ENCODE results near the gene CFAP65.
A peak's percentile ranks its signal among the peaks of the same experiment; 100 is the strongest.

Gene CFAP65

DNA sequence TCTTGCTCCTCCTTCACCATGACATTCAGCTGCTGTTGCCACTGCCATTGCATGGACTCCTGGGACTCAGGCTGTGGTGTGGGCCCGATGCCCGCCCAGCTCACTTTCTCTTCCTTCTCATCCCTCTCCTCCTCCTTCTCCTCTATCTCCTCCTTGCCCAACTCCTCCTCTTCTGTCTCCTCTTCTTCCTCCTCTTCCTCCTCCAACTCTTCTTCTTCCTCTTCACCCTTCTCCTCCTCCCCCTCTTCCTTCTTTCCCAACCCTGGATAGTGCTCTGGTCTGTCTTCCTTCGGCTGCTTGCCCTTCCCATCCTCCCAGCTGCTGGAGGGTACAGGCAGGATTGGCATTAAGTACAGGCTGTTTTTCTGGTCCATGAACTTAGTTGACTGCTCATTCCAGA lies 37.3 kb downstream of the CFAP65 start:
- DNase-seq: no peak

DNA sequence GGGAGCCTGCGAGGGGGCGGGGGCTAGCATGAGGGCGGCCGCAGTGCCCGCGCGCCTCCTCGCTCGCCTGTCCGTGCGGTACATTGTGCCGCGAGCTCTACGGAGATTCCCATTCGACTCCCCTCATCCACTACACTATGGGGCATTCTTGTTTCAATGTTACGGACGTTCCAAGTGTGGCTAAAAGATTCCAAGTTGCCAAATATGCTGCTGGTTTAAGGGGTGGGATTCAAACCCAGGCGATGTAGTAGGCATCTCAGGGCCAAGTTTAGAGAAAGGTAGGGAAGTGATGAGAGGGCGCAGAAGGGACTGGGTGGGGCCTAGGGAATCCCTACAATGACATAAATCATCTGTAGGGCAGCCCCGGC lies 38.1 kb downstream of the CFAP65 start:
- no peak for DNase-seq

DNA sequence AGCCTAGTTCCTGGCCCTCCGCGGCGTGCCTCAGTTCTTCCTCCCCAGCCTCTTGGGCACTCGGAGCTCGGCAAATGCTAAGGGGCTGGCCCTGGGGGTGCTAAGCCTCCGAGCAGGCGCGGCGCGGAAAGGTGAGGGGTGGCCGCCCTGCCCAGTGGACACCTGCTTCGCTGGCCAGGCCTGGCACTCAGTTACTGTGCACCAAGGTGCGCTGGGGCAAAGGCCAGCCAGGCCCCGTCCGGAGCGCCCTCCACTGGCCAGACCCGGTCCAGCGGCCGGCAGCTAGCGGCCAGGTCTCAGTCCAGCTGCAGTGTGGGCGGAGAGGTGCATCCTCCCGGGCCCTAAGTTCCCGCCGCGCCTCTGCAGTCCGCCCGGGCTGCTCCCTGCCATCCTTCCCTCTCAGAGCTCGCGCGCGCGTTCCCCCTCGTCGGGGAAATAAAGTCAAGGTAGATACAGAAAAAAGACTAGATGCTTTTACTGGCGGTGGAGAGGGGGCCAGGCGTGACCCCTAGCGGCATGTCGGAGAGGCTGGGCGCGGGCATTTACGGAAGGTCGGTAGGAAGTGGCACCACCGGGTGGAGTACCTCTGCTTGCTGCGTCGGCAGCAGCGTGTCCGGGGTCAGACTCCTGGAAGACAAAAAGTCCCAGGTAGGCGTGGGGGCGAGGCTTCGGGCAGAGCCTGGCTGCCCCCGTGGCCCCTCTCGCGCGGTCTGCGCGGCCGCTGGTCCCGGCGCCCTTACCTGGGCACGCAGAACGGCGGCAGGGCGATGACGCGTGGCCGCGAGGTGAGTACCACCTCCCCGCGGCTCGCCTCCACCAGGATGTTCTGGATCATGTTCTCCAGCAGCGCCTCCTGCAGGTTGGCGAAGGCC lies 38.7 kb downstream of the CFAP65 start:
- peak; percentile 64 for DNase-seq

DNA sequence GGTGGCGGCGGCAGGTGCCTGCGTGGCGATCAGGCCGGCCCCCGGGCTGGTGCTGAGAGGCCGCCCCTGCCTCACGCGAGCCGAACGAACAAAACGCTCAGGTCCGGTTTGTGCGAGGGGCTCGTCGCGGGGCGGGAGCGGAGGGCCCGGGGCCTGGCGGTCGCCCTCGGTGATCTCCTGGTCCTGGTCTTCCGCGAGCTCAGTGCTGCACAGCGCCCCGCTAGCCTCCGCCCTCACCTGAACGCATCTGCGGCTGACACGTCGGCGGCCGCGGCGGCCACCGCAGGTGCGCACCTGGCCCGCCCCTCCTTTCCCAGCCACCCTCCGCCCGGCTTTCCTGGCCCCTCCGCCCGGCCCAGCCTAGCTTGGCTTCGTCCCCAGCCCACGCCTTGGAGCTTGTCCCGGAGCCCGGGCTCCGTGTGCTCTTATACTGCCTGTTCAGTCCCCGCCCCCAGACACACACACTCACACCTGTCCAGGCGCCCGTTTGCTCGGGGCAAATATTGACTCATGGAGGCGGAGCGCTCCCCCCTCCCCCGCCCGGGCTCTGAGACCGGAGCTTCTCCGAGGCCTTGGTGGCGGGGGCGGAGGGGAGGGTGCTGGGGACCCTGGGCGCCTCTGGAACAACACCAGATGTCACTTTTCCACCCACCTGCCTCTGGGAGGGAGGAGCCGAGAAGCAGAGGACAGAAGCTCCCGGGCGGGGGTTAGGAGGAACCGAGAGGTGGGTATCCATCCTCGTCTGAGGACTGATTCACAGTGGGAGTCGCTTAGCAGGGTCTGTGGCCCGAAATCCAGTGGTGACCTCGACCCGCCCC lies 39.5 kb downstream of the CFAP65 start:
- DNase-seq: peak; percentile 99

DNA sequence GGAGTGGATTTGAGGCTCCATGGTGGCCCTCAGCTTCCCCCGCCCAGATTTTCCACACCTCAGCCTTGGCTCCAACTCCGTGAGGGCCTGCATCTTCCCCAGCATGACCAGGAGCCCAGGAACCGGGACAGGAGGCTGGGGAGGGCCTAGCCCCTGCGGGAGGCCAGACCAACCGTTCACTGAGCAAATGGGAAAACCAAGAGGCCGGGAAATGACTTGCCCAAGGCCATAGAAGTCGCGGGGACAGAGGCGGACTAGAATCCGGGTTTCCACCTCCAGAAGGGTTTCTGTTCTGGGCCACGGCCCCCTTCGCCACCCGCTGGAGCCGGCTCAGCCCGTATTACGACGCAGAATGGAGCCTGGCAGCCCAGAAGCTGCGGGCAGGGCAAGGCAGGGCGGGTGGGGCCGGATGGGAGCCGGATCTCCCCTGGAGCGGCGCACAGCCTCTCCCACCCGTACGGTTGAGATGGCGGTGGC lies 40.2 kb downstream of the CFAP65 start:
- no peak for DNase-seq

DNA sequence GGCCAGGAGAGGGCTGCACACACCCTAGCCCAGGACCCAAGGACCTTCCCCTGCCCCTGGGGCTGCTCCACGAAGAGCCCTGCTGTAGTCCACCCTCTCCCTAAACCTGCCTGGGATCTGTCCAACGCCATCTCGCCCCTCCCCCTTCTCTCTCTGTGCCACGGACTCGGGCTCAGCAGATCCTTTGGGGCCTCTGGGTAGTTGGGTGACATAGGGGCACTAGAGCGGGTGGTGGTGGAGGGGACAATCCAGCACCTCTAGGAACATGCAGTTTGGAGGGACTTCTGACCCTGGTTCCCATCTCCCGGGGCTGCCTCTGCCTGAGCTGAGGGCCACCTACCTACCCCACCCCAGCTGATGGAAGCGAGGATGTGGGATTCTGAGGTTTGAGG lies 40.8 kb downstream of the CFAP65 start:
- DNase-seq: no peak

DNA sequence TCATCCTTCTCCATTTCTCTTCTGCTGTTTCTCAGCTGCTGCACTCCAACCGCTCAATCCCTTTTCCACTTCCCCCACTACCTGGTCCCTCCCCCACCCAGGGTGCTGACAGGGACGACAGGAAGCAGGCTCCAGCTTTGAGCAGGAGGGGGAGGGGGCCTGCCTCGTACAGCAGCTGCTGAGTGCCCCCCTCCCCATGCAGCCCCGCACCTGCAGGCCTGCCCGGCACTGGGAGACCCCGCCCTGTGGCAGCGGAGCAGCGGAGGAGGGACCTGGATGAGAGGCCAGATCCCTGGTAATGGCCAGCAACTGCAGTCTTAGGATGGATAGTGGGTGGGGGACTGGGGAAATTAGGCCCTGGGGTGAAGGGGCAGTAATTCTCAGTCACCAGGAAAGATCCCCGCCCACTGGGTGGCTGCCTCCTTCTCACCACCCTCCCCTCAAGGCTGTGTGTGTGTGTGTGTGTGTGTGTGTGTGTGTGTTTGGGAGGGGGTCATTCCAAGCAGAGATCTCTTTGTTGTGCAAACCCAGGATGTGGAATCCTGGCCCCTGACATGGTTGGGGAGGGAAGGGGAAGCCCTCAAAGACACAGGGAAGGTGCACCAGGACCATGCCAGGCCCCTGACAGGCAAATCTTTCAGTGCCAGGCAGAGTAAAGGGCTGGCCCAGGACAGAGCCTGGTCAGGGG lies 41.3 kb downstream of the CFAP65 start:
- DNase-seq: peak; percentile 96

DNA sequence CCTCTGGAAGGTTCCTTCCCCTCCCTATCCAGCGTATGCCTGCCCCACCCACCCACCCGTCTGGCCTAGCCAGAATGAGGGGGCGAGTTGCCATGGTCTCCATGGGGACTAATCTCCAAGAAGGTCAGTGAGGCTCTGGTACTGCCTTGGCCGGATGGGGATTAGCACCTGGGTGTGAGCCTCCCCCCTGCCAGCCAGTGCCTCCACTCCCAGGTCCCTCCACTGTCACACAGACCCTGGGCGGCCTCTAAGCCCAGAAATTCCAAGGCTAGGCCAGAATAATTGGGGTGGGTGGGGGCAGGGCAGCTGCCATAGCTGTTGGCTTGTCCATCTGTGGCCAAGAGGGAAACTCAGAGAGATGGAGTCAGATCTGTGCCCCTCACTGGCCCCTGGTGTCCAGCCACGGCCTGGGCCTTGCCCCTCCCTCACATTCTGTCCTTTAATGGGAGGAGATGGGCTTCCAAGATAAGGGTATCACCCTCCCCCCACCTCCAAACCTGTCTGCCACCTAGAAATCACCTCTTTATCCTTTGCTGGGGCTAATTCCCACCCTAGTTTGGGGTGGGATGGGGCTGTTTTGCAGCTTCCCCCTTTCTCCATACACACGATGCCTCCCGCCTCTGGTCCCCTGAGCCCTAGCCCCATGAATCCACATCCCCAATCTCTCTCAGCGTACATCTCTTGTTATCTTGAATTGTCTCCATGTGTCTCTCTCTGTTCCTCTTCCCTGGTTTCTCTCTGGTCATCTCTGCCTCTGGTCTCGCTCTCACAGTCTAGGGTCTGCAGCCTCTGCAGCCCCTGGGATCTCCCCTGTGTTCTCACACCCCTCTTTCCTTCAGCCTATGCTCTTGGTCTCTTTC lies 42.1 kb downstream of the CFAP65 start:
- no peak for DNase-seq

DNA sequence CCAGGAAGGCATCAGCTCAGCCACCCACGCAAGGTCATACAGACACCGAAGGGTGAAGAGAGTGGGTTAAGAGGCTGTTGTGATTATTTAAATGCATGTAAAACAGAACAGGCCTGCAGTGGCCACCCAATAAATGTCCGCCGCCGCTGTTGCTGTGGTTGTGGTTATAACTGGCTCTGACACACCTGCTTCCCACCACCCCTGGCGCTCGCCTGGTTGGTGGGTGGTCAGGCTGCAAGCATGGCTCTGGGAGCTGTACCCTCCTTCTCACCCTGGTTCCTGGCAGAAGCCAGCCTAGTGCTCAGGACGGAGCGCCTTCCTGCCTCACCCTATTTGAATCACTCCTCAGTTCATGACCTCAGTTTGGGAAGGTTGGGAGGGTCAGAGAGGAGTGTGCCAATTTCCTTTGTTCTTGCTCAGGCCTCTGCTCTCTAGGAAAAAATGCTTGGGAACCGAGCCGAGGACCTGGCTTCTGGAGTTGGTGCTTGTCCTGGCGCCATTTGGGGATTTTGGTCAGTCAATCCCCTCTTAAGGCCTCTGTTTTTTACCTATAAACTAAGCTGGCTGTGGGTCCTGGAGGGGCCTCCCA lies 42.8 kb downstream of the CFAP65 start:
- no peak for DNase-seq

DNA sequence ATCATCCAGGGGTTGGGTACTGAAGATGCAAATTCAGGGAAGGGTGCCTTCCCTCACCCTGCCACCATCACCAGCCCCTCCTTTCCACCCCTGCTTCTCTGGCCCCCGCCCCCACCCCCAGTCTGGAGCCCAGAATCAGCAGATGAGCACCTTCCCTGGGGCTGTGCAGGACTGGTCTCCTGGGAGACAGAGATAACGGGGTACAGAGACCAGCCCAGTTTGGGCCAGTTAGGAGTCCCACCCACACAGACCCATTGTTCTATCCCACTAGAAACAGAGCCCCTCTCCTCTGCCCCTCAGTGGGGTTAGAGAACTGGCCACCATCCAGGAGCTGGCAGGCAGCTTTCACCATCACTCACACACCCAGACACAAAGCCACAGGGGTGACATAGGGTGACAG lies 43.6 kb downstream of the CFAP65 start:
- peak; percentile 59 for DNase-seq

DNA sequence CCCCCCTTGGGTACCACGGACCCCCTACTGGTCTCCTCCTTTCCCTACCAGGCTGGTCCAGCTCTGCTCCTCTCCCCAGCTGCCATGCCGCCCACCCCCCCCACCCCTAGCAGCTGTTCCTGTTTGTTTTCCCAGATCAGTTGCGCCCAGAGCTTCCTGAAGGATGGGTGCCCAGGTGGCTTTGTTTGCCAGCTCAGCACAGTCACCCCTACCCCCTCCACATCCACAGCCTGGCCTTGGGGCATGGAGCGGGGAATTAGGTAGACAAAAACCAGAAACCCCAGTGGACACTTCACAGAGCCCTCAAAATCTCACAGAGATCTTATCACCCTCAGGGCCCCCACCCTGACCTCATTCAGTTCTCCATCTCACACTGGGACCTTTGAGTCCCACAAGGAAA lies 44.4 kb downstream of the CFAP65 start:
- peak; percentile 86 for DNase-seq

DNA sequence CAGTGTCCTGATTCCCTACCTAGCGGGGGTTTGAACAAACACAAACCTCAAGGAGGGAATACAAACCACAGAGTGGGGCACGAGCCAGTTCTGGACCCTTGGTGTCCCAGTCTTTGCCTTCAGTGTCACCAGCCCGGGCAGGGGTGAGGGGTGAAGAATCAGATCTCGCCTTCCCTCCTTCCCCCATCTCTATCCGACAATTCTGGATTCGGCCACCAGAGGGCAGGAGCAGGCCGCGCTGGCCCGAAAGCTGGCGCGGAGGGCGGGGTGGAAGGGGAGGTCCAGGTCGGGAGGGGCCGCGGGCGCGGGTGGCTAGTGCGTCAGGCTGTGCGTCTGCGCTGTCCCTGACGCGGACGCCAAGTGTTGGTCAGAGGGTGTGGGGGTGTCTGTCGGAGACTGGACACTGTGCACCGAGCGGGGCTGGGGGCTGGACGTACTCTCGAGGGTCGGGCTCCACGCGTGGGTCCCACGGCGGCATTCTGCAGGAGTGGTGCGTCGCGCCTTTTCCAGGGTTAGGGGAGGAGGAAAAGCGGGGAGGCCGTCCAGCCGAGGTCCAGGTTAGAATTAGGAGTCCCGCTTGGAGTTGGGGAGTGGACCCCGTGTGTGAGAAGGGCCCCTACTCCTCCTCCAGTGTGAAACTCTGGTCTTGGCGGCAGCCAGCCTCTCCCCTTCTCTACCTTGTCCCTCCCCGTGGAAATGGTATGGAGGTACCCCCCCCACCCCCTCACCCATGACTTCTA lies 45.2 kb downstream of the CFAP65 start:
- peak; percentile 91 for DNase-seq

DNA sequence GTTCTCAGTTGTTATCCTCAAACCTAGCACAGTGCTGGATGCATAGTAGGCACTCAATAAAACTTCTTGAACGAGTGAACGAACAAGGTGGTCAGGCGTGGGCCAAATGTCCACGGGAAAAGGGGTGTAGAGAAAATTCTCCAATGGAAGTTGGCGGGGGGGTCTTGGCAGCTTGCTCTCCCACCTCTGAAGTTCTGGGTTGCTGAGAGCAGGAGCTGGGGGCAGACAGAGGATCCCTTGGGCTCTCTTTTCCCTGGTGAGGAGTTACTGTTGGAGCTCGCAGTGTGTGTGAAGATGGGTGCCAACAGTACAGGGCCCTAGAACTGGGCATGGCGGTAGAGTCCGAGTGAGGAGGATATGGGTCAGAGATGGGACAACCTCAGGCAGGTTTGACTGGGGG lies 45.8 kb downstream of the CFAP65 start:
- DNase-seq: no peak

DNA sequence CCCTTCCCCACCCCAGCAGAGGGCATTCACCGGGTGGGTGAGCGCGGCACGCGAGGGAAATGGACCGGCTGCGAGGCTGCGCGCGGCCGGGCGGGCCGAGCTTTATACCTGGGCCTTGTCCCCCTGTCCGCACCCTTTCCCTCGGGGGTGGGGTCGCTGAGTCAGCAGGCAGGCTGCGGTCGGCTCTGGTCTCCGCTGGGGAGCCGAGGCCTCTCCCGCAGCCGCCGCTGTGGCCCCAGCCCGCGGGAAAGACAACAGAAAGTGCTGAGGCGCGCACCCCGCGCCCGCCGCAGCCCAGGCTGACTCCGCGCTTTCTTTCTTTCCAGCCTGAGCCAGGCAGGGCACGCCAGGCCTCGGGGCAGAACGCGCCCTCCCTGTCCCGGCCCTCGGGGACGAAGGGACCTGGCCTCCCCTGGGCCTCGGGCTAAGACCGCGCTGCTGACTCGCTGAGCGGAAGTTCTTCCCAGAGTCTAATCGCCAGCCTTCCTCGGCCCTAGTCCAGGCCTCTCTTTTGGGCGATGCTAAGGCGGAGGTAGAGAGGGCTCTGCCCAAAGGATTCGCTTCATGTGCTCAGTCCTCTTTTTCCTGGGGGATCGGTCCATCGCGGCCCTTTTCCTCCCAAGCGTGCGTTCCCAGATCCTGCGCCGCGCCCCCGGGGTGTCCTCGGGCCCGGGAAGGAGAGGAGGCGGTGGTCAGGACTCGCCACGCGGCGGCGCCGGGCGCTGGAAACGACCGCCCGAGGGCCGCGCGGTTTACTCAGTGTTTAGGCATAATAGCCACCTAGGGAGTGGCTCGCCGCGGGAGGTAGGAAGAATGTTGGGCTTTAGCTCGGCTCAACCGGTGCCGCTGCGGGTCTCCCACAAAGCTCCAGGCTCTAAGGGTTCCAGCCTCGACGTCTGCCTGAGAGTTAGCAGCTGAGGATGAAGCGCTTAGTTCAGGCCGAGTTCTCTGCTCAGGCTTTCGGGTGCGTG lies 47.7 kb downstream of the CFAP65 start, which contains the start of gene CRYBA2:
Gene CRYBA2, minus strand, starts transcription at position 78 of the 971 bp plus-strand sequence. CDS start 246 bp downstream, outside the sequence.
- DNase-seq: peak; percentile 89

DNA sequence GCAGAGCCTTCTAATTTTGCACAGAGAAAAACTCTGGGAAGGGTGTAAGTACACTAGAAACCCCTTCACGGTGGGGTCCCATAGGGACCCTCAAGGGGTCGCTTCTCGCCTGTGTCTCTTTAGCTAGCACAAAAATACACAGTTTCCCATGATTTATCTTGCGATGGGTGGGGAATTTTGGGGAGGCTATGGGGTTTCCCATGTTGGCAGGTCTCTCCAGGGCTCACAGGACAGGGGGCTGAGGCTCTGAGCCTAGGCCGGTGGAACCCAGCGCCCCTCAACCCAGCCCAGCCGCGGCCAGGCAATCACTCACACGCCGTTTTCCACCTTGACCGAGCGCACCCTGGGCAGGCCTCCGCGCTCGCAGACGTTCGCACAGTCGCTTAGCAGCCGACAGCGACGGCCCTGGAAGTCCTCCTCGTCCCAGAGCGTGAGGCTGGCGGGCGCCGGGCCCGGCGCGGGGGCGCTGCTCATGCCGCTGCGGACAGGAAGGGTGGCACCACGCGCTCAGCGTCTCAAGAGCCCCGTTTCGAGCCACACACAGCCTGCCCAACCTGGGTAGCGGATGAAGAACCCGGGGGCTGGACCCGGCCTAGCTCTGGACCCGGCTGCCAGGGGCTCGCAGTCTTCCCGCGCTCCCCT lies 48.5 kb downstream of the CFAP65 start:
- DNase-seq: no peak

DNA sequence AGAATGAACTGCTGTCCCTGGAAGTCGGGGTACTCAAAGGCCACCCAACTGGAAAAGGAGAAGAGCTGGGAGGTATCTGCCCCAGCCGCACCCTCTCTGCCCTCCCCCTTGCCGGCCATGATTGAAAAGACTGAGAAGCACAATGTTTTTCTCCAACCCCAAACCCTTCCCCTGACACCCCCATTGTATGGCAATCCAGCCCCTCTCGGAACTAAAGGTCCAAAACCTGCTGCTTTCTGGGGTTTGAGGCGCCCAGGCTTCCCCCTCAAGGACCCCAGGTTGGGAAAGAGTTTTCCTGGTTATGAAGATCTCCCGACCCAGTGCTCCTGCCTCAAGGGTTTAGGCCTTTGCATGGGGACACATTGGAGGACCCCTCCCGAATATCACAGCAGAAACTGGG lies 49.1 kb downstream of the CFAP65 start:
- no peak for DNase-seq

DNA sequence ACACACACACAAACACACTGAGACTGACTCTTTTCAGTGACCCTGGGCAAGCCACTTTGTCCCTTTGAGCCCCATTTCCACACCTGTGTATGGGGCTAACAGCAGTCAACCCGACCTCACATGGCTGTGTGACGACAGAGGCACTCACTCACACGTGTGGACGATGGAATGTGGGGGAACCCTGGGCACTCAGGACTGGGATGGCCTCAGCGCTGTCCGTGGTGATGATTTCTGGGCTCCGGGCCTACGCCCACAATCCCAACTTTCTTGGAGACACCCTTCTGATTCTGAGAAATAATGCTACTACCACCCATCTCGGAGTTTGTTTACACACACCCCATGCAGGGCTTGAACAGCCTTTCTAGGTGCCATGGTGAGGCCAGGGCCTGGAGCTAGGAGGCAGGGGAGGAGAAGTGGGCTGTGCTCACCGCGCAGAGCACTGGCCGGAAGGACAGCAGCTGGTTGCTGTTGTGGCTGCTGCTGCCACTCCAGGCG lies 49.6 kb downstream of the CFAP65 start:
- DNase-seq: no peak

DNA sequence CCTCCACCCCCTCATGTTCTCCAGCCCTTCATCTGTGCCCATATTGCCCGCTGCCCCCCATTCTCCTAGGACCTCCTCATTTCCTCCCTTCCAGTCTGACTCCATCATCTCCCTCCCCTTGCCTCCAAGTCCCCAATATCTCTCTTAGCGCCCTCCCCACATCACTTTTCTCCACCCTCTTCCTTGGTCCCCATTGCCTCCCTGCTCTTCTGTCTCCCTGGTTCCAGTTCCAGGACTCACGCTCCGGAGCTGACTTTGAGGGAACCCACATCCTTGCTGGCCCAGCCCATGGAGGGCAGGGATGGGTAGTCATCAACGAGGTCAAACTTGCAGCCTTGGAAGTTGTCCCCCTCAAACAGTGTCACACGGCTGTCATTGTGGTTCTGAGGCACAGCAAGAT lies 50.7 kb downstream of the CFAP65 start:
- no peak for DNase-seq

DNA sequence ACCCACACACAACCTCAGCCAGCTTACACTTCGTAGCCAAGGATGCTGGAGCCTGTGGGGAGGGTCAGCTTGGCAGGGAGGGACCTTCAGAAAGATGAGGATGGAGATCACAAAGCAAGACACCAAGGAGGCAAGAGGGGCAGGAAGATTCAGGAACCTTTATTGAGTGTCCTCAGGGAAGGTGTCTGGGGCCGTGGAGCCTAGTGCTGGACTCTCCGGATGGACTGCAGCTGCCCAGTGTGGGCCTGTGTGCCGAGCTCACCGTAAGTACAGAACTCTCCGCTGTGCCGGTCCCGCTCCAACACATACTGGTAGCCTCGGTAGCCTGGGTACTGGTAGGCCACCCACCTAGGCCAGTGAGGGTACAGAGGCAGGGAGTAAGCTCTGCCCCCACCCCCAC lies 51.3 kb downstream of the CFAP65 start:
- no peak for DNase-seq

Data from COR-L47 (cell line).